Gastroesophageal sphincter (tissue), 3 donors: ENCODE results near the gene COX11.

Source experiments
- CTCF ChIP-seq, 4 experiments: fragments of 200-600 bp in 2 of 4; fragments of 450-650 bp in 2 of 4; sonication (generic) in 1 of 4; IDR thresholded peaks; one replicate each; pipeline ENCODE4 v1.5.1; 2017 to 2019; ENCODE audit warnings: antibody characterized with exemption in 4 of 4, mild to moderate bottlenecking in 2 of 4, moderate library complexity in 2 of 4
- POLR2A ChIP-seq, 2 donors: fragments of 450-650 bp; IDR thresholded peaks; one replicate each; pipeline ENCODE4 v1.6.1; 2017; ENCODE audit warnings: antibody characterized with exemption in 2 of 2, mild to moderate bottlenecking in 2 of 2, moderate library complexity in 1 of 2
- POLR2AphosphoS5 ChIP-seq: sonication (generic); formaldehyde crosslinking; IDR thresholded peaks from one replicate; pipeline ENCODE4 v1.6.1; 2017; ENCODE audit warnings: antibody characterized with exemption

GRCh38 chr17:54979657-54980056, 11.2 kb upstream of the COX11 start:
- TF ChIP-seq POLR2A (IDR thresholded peaks at IDR 0.05) (no peak), CTCF (IDR thresholded peaks at IDR 0.05) (no peak), POLR2AphosphoS5 (no peak)
